Naive thymus-derived CD4-positive, alpha-beta T cell (primary cell): Measurements from ENCODE around the gene CREB5. TPM values are rescaled to one million over a fixed set of nuclear protein-coding genes. Genes with fewer than 3 reads are reported as not detected.

Experiments used
- ATAC-seq: fragments of 150-1000 bp; cut with Tn5 transposase; 2 replicates; pipeline ENCODE4 v1.10.0; 2021; ENCODE audit warnings: mild to moderate bottlenecking, moderate library complexity
- CTCF ChIA-PET: fragments of 350-600 bp; sonication (Branson Sonifier 250); formaldehyde crosslinking; loops from one replicate; lab custom pipeline; 2021; ENCODE audit warnings: antibody characterized with exemption; lab: Charles Lee
- POLR2A ChIA-PET: fragments of 350-600 bp; sonication (Branson Sonifier 250); formaldehyde crosslinking; loops from one replicate; lab custom pipeline; 2021; ENCODE audit warnings: antibody characterized with exemption, inconsistent platforms; lab: Charles Lee
- DNase-seq, 9 donors: peaks; one replicate each; pipeline versions ENCODE4 v3.0.0 to v3.0.0-alpha.2; 2020 to 2022; ENCODE audit warnings: mixed read lengths in 1 of 9
- H3K27ac ChIP-seq: one replicate; pipeline ENCODE4 v1.7.0; 2013; ENCODE audit warnings: mild to moderate bottlenecking, low read depth, low read length, moderate library complexity
- H3K27me3 ChIP-seq, 2 donors: one replicate each; pipeline ENCODE4 v1.7.0; 2013; ENCODE audit warnings: low read length in 2 of 2, mild to moderate bottlenecking in 2 of 2, moderate library complexity in 2 of 2; ENCODE audit not compliant: control insufficient read depth in 2 of 2, insufficient read depth in 2 of 2
- H3K36me3 ChIP-seq, 3 experiments: 1 replicate in 2 of 3; 2 replicates in 1 of 3; pipeline ENCODE4 v1.7.0; 2013; ENCODE audit warnings: low read length in 3 of 3, mild to moderate bottlenecking in 3 of 3, moderate library complexity in 1 of 3; ENCODE audit not compliant: insufficient read depth in 3 of 3, control insufficient read depth in 2 of 3
- H3K4me1 ChIP-seq, 2 donors: one replicate each; pipeline ENCODE4 v1.7.0; 2013; ENCODE audit warnings: low read length in 2 of 2, mild to moderate bottlenecking in 2 of 2, moderate library complexity in 1 of 2; ENCODE audit not compliant: control insufficient read depth in 2 of 2, insufficient read depth in 2 of 2
- H3K4me3 ChIP-seq: 2 replicates; pipeline ENCODE4 v1.7.0; 2013; ENCODE audit warnings: mild to moderate bottlenecking, low read length
- H3K9me3 ChIP-seq, 3 experiments: 1 replicate in 2 of 3; 2 replicates in 1 of 3; pipeline ENCODE4 v1.7.0; 2013; ENCODE audit warnings: low read length in 3 of 3; ENCODE audit not compliant: control insufficient read depth in 2 of 3
- H3K27ac Mint-ChIP-seq, 9 donors: one replicate each; pipeline ENCODE4 v1.8.0; 2020 to 2022; ENCODE audit warnings: mixed read lengths in 9 of 9, mild to moderate bottlenecking in 8 of 9, moderate library complexity in 5 of 9, inconsistent platforms in 2 of 9
- H3K27me3 Mint-ChIP-seq, 5 donors: one replicate each; pipeline ENCODE4 v1.8.0; 2021 to 2022; ENCODE audit warnings: mixed read lengths in 5 of 5, mild to moderate bottlenecking in 1 of 5
- H3K36me3 Mint-ChIP-seq, 5 donors: one replicate each; pipeline ENCODE4 v1.8.0; 2020 to 2022; ENCODE audit warnings: mixed read lengths in 5 of 5, mild to moderate bottlenecking in 3 of 5, inconsistent platforms in 1 of 5
- H3K4me1 Mint-ChIP-seq, 7 donors: one replicate each; pipeline ENCODE4 v1.8.0; 2020 to 2022; ENCODE audit warnings: mixed read lengths in 7 of 7, mild to moderate bottlenecking in 3 of 7, inconsistent platforms in 1 of 7
- H3K4me3 Mint-ChIP-seq, 10 donors: one replicate each; pipeline ENCODE4 v1.8.0; 2020 to 2022; ENCODE audit warnings: mild to moderate bottlenecking in 10 of 10, mixed read lengths in 10 of 10, moderate library complexity in 6 of 10, inconsistent platforms in 2 of 10
- H3K9me3 Mint-ChIP-seq, 11 donors: one replicate each; pipeline ENCODE4 v1.8.0; 2020 to 2022; ENCODE audit warnings: mixed read lengths in 11 of 11, mild to moderate bottlenecking in 4 of 11, inconsistent platforms in 1 of 11, moderate library complexity in 1 of 11
- intact Hi-C, 2 donors: fragments of 100-400 bp; cut with micrococcal nuclease; formaldehyde crosslinking; loops; one replicate each; pipeline ENCODE4 v1.15.1; 2023
- polyA plus RNA-seq, 2 donors: library from polyadenylated mRNA; unstranded; fragments of 300-500 nt; fragmentation: Illumina TruSeq; gene quantifications; one replicate each; pipeline ENCODE4 v1.2.3, GENCODE V29; 2021
- total RNA-seq, 6 experiments: library from RNA in 5 of 6; stranded (reverse) in 5 of 6; gene quantifications; 1 replicate in 5 of 6; 2 replicates in 1 of 6; pipeline ENCODE4 v1.2.3 and lab custom pipeline; 2021 to 2026

The CREB5 gene
- total and polyA plus RNA-seq, 7 experiments from 2014 or later, result 0.22 to 18.4 (median 3.6) TPM; not detected in 4

DNA sequence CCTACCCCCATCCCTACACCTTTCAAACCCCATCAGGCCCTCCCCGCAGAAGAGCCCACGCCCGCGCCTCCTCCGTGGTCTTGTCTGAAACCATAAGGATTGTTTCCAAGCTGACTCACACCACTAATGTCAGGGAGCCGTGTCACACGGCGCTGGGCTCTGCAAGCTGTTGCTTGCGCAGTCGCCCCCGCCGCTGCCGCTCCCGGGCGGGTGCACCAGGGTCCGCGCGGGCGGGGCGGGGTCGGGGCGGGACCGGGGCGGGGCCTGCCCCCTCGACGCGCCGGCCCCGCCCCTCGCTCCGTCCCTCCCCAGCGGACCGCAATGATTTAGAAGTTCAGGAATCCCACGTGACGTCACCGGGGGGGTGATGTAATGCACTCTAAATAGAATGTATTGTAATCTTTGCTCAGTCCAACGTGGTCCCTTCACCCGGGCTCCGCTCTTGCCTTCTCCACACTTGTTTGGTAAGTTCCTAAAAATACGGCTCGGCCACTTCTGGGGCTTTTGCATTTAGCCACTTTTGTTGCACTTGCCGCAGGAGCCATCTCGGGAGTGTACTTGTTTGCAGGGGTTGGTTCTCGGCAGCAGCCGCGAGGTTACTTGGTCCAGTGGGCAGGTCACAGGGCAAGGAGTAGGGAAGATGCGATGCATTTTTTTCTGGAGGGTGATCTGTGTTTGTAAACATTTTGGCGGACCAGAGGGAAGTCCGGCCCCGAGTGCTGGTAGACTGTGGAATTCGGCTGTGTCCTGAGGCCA is 3.2 kb upstream of the CREB5 start:
- no peak overlapping the region for H3K27ac ChIP-seq
- POLR2A ChIA-PET, result no interaction called here

DNA sequence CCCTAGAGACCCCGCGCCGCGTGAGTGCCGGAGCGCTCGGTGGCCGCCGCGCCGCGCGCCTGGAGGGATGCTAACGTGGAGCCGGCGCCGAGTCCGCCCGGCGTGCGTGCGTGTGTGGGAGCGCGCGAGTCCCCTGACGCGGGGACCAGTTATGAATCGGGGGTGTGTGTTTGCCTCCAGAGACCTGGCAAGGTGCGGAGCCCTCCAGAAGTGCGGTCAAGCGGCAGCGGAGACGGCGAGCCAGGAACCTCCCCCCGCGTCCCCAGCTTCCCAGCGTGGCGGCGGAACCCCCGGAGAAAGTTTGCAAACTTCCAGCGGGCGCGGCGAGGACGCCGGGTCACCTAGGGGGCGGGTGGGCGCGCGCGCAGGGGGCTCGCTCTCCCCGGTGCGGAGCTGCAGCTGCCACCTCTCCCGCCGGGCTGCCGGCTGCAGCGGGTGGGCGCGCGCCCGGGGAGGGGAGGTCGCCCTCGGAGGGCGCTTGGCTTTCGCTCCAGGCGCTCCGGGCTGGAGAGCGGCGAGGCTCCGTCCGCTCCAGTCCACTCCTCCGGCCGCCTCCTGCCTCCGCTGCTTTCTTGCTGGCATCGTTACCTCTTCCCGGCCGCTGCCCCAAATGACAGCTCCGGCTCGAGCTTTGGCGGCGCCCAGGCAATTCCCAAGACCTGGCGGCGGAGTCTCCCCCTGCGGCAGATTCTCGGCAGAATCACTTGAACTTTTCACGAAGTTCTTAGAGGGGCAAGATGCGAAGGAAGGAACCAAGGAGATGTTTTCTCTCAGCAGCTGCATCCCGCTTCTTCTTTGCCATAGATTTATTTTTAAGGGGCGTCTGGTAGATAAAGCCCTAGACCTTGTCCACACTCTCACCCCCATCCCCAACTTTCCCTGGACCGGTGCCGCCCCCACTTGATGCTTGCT is 2.3 kb upstream of the CREB5 start:
- H3K27me3 Mint-ChIP-seq, result peaks cover 76 to 81% (median 79%) of the 10 kb centered on the region in 5 donors
- peaks cover 0 to 3% (median 0%) of the 10 kb centered on the region in 5 donors for H3K36me3 Mint-ChIP-seq
- Histone ChIP-seq H3K9me3 (no peaks in the 10 kb centered on the region), H3K4me3 (peak overlapping the region; percentile 34), H3K27ac (no peak overlapping the region), H3K4me1 (peaks cover 0 to 8% of the 10 kb centered on the region in 2 donors), H3K27me3 (peaks cover 3 to 10% of the 10 kb centered on the region in 2 donors), H3K36me3 (no peaks in the 10 kb centered on the region)
- peak overlapping the region; percentile 80 to 94 (median 88) for H3K4me3 Mint-ChIP-seq
- CTCF ChIA-PET, result interaction anchor here (0.7 kb wide), 1 partner anchor 83 kb away, joined by 3 read pairs; no protein-coding TSS in a partner anchor
- peak overlapping the region in 2 of 9 donors; percentile 7 to 56 for H3K27ac Mint-ChIP-seq
- ATAC-seq (peak; percentile 10), DNase-seq (no peak)
- intact Hi-C loops, result no loop called here
- H3K4me1 Mint-ChIP-seq, result peaks cover 7 to 30% (median 22%) of the 10 kb centered on the region in 7 donors
- H3K9me3 Mint-ChIP-seq, result peaks cover 0 to 1% (median 0%) of the 10 kb centered on the region in 11 donors
- POLR2A ChIA-PET, result no interaction called here

More for the DNA sequence above, 3.2 kb upstream of the CREB5 start:
- CTCF ChIA-PET, result no interaction called here
- Histone ChIP-seq H3K9me3 (no peaks in the 10 kb centered on the region), H3K4me1 (peaks cover 0 to 8% of the 10 kb centered on the region in 2 donors), H3K27me3 (peaks cover 3 to 10% of the 10 kb centered on the region in 2 donors), H3K36me3 (no peaks in the 10 kb centered on the region), H3K4me3 (peak overlapping the region; percentile 34)
- Mint-ChIP-seq H3K9me3 (peaks cover 0 to 1% (median 0%) of the 10 kb centered on the region in 11 donors), H3K27ac (peak overlapping the region in 3 of 9 donors; percentile 7 to 56 (median 42)), H3K36me3 (peaks cover 0 to 3% (median 0%) of the 10 kb centered on the region in 5 donors), H3K27me3 (peaks cover 71 to 79% (median 75%) of the 10 kb centered on the region in 5 donors), H3K4me1 (peaks cover 7 to 30% (median 22%) of the 10 kb centered on the region in 7 donors), H3K4me3 (peak overlapping the region; percentile 78 to 94 (median 88))
- peak; percentile 83 for ATAC-seq
- DNase-seq, result peak in 5 of 9 donors; percentile 4 to 62 (median 29)
- intact Hi-C loops, result no loop called here

DNA sequence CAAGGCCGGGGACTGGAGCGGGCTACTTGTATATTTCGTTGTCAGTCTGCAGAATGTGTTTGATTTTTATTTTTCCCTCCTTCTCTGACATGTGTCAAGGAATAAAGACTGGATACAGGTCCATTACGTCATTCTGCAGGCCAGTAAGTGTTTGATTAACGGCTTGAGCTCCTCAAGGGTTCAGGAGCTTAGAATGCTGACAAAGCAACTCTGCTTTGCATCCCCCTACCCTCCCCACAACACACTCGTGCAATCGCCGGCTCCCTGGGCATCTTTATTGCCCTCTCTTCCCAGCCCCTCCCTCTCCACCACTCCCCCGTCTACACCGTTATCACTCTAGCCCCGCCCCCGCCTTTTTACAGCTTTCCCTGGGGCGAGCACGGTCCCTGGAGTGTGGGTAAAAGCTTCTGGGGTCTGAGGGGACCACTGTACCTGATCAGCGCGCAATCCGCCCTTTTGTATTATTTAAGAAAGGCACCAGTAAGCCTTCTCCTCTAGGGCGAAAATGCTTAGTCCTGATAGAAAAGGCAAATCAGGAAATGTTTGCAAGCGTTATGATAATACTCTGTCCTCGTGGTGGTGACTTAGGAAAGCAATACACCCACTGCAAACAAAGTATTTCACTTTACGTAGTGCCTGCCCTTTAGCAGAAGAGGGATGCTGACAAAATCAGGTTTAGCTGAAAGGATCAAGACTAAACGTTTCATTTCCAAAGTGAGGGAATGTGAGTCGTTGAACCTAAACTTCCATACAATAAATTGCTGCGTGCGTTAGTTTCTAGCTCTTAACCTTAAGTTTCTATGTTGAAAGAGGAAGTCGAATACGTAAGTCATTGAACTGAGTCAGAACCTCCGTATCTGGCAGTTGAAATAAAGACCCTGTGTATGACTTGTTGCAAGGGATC is 1.4 kb upstream of the CREB5 start:
- H3K27me3 Mint-ChIP-seq, result peaks cover 78 to 85% (median 82%) of the 10 kb centered on the region in 5 donors
- peaks cover 7 to 30% (median 22%) of the 10 kb centered on the region in 7 donors for H3K4me1 Mint-ChIP-seq
- no peaks in the 10 kb centered on the region for H3K36me3 ChIP-seq
- CTCF ChIA-PET, result interaction anchor here (0.7 kb wide), 1 partner anchor 84 kb away, joined by 3 read pairs; no protein-coding TSS in a partner anchor
- H3K36me3 Mint-ChIP-seq, result peaks cover 0 to 3% (median 0%) of the 10 kb centered on the region in 5 donors
- peaks cover 3 to 10% of the 10 kb centered on the region in 2 donors for H3K27me3 ChIP-seq
- no peaks in the 10 kb centered on the region for H3K9me3 ChIP-seq
- H3K27ac ChIP-seq, result no peak overlapping the region
- intact Hi-C loops, result no loop called here
- peaks cover 0 to 1% (median 0%) of the 10 kb centered on the region in 11 donors for H3K9me3 Mint-ChIP-seq
- POLR2A ChIA-PET, result no interaction called here
- H3K4me3 ChIP-seq, result peak overlapping the region; percentile 22
- no peak overlapping the region for H3K27ac Mint-ChIP-seq
- H3K4me1 ChIP-seq, result peaks cover 0 to 8% of the 10 kb centered on the region in 2 donors
- ATAC-seq (peak; percentile 32), DNase-seq (no peak)
- H3K4me3 Mint-ChIP-seq, result peak overlapping the region; percentile 59 to 90 (median 80)

DNA sequence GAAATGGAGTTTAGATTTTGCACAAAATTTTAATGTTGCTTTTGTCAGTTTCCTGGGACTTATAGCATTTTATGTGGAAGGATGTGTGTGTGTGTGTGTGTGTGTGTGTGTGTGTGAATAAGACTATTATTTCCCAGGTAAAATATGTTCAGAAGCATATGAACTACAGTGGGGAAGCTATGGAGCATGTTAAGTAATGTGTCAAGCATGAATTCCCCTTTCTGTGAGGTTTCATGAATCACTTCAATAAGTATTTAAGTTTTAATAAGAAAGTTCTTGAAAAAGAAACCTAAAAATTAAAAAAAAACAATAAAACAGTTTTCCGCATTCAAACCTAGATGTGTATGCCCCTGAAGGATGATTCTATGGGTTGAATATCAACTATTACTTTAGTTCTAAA is 693 bp downstream of the CREB5 start:
- peaks cover 0 to 8% of the 10 kb centered on the region in 2 donors for H3K4me1 ChIP-seq
- H3K27ac ChIP-seq, result no peak overlapping the region
- DNase-seq, result no peak
- no peaks in the 10 kb centered on the region for H3K36me3 ChIP-seq
- H3K9me3 ChIP-seq, result no peaks in the 10 kb centered on the region
- Mint-ChIP-seq H3K36me3 (peaks cover 0 to 3% (median 0%) of the 10 kb centered on the region in 5 donors), H3K27ac (no peak overlapping the region), H3K9me3 (peaks cover 0 to 1% (median 0%) of the 10 kb centered on the region in 11 donors), H3K27me3 (peaks cover 71 to 85% (median 81%) of the 10 kb centered on the region in 5 donors), H3K4me3 (no peak overlapping the region), H3K4me1 (peaks cover 7 to 30% (median 22%) of the 10 kb centered on the region in 7 donors)
- intact Hi-C loops, result no loop called here
- no peak overlapping the region for H3K4me3 ChIP-seq
- ChIA-PET CTCF (no interaction called here), POLR2A (no interaction called here)
- no peak for ATAC-seq
- H3K27me3 ChIP-seq, result peaks cover 3 to 10% of the 10 kb centered on the region in 2 donors

DNA sequence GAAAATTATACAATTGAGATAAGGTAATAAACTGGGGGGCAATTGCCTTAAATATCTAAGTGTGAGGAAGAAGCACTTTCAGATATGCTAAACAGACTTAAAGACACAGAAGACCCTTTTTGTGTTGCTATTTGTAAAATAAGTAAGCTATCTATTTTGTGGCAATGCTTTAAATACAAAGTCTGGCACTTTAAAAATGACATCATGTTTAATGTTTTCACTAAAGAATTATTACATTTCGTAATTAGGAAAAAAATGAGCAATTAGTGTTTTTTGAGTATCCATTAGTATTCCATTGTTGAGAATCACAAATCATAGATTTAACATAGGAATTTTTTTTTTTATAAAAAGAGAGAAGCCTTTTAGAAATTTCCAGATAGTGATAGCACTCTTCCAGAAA is 2.1 kb downstream of the CREB5 start:
- no peak overlapping the region for H3K27ac Mint-ChIP-seq
- H3K4me3 ChIP-seq, result no peak overlapping the region
- no peaks in the 10 kb centered on the region for H3K9me3 ChIP-seq
- no peaks in the 10 kb centered on the region for H3K36me3 ChIP-seq
- ATAC-seq (no peak), DNase-seq (no peak)
- H3K4me1 Mint-ChIP-seq, result peaks cover 2 to 23% (median 17%) of the 10 kb centered on the region in 7 donors
- H3K36me3 Mint-ChIP-seq, result no peaks in the 10 kb centered on the region
- peaks cover 60 to 79% (median 71%) of the 10 kb centered on the region in 5 donors for H3K27me3 Mint-ChIP-seq
- H3K4me1 ChIP-seq, result peaks cover 0 to 8% of the 10 kb centered on the region in 2 donors
- CTCF ChIA-PET, result no interaction called here
- peaks cover 3 to 6% of the 10 kb centered on the region in 2 donors for H3K27me3 ChIP-seq
- no peak overlapping the region for H3K4me3 Mint-ChIP-seq
- POLR2A ChIA-PET, result no interaction called here
- no peaks in the 10 kb centered on the region for H3K9me3 Mint-ChIP-seq
- no peak overlapping the region for H3K27ac ChIP-seq
- intact Hi-C loops, result no loop called here
